ENCODE results near the gene SLITRK4. TPM values are rescaled to one million over a fixed set of nuclear protein-coding genes. Genes with fewer than 3 reads are reported as not detected.

SLITRK4 gene
- total RNA-seq, 1 experiment from 2014 or later: not detected

Other genes with a start within 250 kb of the SLITRK4 start
- not detected in 2 replicates for gene SPANXN3, start 118.6 kb downstream of the SLITRK4 start, total RNA-seq (2014; rRNA removed; shearing (Covaris generic))
- gene SPANXN2, start 84.7 kb upstream of the SLITRK4 start, total RNA-seq (2014; rRNA removed; shearing (Covaris generic)): not detected in 2 replicates
- gene UBE2NL, start 248.0 kb upstream of the SLITRK4 start, total RNA-seq (2014; rRNA removed; shearing (Covaris generic)): not detected in 2 replicates

Data from M059J (cell line).